ENCODE results near the gene P2RY12.

Gene P2RY12

GRCh38 chr3:151384741-151385174, at the start of gene P2RY12:
Gene P2RY12 (minus strand): TSS chr3:151384753. CDS start chr3:151338845, 45,908 bp downstream.
- no peak for DNase-seq

- DNase-seq: no peak
Observed at GRCh38 chr3:151432616-151433372, 48.2 kb upstream of the P2RY12 start.

GRCh38 chr3:151431940-151432339, 47.4 kb upstream of the P2RY12 start:
- DNase-seq: no peak

GRCh38 chr3:151430821-151431484, 46.4 kb upstream of the P2RY12 start:
- no peak for DNase-seq

GRCh38 chr3:151428386-151428785, 43.8 kb upstream of the P2RY12 start:
- DNase-seq: no peak

GRCh38 chr3:151426341-151426657, 41.7 kb upstream of the P2RY12 start:
- DNase-seq: no peak

DNA sequence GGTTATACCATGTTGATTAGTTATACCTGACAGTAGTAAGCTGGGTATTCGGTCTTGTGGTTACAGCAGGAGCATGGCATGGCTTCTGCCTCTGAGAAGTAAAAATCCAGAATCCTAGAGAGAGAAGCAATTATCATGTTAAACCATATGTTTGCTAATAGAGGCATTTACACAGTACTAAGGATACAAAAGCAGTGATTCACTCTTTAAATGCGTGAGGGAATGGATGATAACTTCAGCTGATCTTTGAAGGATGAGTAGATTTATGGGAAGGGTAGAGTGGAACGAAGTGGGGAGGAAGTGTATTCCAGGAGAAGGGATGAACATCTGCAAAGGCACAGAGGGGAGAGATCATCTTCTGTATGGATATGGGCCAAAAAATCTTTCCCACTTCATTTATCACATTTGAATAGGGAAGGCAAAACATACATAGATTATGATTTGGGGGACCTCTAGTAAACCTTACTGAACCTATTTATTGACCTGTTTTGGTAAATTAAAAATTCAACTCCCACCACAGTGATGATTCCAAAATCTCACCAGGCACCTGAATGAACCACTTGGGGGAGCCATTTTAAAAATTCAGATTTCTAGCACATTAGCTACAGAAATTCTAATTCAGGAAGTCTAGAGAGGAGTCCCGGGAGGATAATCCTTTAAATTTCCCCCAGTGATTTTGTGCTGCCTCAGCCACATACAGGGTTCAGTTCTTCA, 41.2 kb upstream of the P2RY12 start:
- no peak for DNase-seq

DNA sequence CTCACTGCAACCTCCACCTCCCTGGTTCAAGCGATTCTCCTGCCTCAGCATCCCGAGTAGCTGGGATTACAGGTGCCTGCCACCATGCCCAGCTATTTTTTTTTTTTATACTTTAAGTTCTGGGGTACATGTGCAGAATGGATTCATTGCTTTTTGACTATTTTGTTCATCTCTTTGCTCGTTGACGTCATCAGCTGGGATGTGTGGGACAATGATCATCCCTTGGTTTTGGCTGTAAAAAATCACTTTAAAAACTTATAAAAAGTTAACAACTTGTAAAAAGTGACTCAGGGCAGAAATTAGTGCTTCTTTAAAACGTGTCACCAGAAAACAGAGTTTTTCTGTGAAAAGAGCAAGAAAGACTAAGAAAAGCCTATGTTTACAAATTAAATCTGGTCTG, 38.5 kb upstream of the P2RY12 start:
- DNase-seq: no peak

DNA sequence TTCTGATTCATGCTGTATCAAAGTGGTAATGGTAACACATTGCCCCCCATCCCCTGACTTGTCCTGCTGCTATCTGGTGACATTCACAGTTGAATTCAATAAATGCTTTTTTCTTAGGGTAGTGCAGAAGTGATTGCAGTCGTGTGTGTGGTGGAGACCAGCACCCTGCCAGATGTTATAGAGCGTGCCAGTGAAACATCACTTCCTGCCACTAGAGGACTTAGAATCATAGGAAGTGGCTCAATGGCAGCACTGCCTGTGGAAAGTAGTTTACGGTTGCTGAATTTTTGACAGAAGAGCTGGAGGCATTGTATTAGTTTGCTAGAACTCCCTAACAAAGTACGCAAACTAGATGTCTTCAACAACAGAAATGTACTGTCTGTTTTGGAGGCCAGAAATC, 37.4 kb upstream of the P2RY12 start:
- no peak for DNase-seq

DNA sequence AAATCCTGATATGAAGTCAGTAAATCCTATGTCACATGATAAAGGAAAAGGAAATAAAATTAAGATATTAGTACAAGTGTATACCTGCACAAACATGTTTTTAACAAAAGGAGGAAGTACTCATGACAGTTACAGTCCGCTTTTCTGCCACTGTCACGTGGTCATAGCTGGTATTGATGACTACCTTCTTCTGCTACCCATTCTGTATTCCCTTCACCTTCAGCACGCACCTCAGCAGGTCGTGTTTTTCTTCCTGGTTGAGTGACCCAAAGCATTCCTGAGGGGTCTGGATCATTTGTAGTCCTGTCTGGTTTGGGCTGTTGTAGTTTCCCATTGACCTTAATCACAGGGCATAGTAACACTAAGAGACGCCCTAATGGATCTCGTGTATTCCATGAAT, 35.3 kb upstream of the P2RY12 start:
- DNase-seq: no peak

DNA sequence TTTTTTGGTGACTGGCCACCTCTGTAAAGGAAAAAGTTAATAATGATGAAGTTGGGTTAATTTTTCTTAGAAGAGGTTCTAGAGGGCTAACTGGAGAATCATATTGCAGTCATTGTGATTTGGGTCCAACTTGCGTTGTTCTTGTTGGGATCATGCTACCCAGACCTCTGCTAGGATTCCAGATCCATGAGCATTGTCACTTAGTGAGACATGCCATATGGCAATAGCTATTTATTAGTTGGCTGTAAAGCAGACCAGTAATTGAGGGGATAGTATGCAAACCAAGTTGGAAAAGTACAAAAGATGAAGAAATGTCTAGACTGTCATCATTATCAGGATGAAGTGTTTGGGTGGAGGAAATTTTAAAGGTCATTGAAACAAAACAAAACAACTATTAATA, 30.7 kb upstream of the P2RY12 start:
- no peak for DNase-seq

- DNase-seq: no peak
Observed at GRCh38 chr3:151412989-151413388, 28.4 kb upstream of the P2RY12 start.

DNA sequence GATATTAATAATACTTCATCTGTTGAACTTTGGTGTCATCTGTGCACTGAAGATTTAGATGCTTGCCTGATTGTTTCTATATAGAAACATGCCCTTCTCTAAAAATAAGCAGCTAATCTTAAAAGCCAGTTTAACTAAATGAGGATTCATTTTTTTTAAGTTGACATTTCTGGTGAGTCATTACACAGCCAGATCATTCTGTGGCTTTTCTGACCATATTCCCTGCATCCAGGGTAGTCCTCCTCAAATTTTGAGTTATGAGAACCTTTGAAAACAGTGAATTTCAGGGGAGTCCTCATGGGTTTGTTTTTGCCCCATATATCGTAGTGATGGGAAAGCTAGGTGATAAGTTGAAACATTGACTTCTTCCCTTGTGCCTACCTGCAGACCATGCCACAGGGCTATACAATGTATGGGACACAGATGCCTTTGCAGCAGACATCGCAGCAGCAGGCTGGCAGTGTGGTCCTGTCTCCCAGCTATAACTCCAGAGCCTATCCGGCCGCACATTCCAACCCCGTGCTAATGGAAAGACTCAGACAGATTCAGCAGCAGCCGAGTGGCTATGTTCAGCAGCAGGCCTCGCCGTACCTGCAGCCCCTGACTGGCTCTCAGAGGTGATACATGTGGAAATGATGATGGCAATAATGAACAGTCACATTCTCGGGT, 26.5 kb upstream of the P2RY12 start:
- DNase-seq: no peak

GRCh38 chr3:151407928-151408327, 23.4 kb upstream of the P2RY12 start:
- no peak for DNase-seq

GRCh38 chr3:151404316-151404715, 19.8 kb upstream of the P2RY12 start:
- DNase-seq: no peak

DNA sequence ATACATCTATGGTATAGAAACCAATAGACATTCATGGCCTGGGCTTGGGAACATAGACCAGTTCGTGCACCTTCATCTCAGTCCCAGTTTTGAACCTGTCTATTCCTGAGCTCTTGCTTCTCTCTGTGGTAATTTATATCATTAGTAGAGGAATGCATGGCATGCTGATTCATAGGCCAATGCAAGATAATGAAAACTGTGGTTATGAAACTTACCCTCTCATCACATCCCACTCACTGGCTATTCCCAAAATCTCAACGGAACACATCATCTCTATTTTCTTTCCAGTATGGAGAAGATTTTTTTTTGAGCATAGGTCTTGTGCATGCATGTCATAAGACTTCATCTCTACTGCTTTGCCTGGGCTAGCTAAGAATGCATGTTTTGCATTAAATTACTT, 18.7 kb upstream of the P2RY12 start:
- DNase-seq: no peak

GRCh38 chr3:151402349-151402748, 17.8 kb upstream of the P2RY12 start:
- no peak for DNase-seq

- no peak for DNase-seq
Observed at GRCh38 chr3:151400341-151400740, 15.8 kb upstream of the P2RY12 start.

DNA sequence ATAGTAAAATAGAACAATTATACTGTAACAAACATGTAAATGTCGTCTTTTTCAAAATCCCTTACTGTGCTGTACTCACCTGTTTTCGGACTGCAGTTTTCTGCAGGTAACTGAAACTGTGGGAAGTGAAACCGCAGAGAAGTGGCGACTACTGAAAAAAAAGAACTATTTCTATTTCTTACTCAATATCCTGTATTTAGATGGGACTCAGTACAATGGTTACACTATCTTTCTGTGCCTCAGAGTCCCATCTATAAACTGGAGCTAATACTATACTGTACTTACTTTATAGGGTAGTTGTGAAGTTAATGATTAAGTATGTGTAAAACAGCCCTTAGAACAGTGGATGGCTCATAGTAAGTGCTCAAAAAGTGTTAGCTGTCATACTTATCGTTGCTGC, 14.3 kb upstream of the P2RY12 start:
- no peak for DNase-seq

DNA sequence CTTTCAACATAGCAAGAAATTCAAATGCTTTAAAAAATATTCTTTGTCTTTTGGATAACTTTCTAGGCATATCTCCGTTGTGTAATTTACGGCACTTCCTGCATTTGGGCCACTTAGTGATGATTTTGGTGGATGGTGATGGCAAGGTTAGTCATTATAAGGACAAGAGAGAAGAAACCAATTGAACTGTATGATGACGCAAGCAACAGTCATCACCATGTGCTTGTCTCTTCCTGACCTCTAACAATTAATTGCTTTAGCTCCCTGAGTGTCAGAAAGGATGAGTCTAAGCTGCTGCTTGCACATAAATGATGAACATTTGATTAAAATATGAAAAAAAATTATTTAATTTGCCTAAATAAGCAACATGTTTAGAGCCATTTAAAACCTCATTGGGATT, 11.3 kb upstream of the P2RY12 start:
- no peak for DNase-seq

- DNase-seq: no peak
Observed at GRCh38 chr3:151394611-151395010, 10.1 kb upstream of the P2RY12 start.

- no peak for DNase-seq
Observed at GRCh38 chr3:151393941-151394340, 9.4 kb upstream of the P2RY12 start.

DNA sequence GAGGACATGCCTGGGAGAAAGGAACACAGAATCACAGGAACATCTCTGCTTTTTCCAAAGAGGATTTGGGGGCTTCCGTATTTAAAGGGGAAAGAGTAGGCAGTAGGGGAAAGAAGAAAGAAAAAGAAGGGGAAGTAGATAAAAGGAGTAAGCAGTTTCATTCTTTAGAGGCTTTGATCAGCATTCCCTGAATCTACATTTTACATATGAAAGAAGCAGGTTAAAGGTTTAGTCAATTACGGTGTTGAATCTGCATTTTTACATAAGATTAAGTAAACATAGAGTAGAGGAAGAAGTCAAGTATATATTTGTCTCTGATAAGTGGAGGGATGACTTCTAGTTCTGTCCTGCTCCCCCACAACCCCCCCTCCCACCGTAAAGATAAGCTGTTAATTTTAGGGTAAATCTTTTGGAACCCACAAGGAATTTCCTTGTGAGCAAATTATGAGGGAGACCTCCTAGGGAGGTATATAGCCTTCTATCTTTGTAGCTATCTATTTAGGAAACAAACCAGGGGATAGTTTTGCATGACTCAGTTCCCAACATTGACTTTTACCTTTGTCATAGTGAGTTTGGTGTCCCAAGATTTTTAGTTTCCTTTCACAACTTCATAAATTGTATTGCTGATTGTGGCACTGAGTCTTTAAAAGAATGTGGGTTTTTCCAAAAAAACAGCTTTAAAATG, 8.7 kb upstream of the P2RY12 start:
- DNase-seq: no peak
